Mononuclear cell (primary cell): Measurements from ENCODE around the gene SHANK1. TPM values are rescaled to one million over a fixed set of nuclear protein-coding genes. Genes with fewer than 3 reads are reported as not detected.

Experiments
- H3K27me3 ChIP-seq: 2 replicates; pipeline ENCODE4 v1.6.0; 2011; ENCODE audit warnings: low read length, control low read depth; ENCODE audit not compliant: insufficient read depth
- H3K4me1 ChIP-seq: 2 replicates; pipeline ENCODE4 v1.5.1; 2011; ENCODE audit warnings: mild to moderate bottlenecking, low read length, control low read depth; ENCODE audit not compliant: insufficient read depth
- H3K4me3 ChIP-seq: 2 replicates; pipeline ENCODE4 v1.5.1; 2011; ENCODE audit warnings: mild to moderate bottlenecking, low read length, moderate library complexity
- H3K9me3 ChIP-seq: 2 replicates; pipeline ENCODE4 v1.5.1; 2011; ENCODE audit warnings: low read depth, mild to moderate bottlenecking, control low read depth, low read length
- total RNA-seq: library from RNA; depleted of rRNA; stranded (reverse); fragments of >200 nt; gene quantifications from one replicate; pipeline ENCODE4 v1.2.3, GENCODE V29; 2012

SHANK1 gene
- total RNA-seq, 1 donor = 0.21 TPM

DNA sequence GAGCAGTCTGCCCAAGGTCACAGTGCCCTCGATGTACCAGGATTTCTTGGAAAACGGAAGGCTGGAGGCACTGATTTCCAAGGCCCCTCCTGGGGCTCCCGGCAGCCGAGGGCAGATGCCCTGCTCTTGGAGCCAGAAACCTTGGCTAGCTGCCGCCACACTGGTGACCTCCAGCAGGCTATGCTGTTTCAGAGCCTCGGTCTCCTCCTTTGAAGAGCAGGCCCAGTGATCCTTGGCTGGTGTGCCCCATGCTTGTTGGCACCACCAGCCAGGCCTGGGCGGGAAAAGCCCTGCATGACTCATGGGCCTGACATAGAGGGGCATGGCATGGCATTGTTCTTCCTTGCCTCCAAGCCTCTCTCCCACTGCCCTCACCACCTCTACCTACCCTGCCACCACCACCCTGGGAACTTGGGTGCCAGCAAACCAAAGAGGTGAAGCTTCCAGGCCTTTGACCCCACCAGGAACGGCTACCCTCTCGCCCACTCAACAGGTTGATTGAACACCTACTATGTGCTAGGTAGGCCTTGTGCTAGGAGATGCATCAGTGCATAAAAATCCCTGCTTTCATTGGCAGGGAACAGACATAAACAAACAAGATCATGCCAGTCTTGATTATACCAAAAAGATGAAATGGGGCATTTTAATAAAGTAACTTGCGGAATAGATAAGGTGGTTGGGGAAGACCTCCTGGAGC lies 2.0 kb upstream of the SHANK1 start:
- Histone ChIP-seq H3K27me3 (peaks cover 8% of the 10 kb centered on the region), H3K9me3 (no peaks in the 10 kb centered on the region), H3K4me3 (no peak overlapping the region), H3K4me1 (peaks cover 30% of the 10 kb centered on the region)

DNA sequence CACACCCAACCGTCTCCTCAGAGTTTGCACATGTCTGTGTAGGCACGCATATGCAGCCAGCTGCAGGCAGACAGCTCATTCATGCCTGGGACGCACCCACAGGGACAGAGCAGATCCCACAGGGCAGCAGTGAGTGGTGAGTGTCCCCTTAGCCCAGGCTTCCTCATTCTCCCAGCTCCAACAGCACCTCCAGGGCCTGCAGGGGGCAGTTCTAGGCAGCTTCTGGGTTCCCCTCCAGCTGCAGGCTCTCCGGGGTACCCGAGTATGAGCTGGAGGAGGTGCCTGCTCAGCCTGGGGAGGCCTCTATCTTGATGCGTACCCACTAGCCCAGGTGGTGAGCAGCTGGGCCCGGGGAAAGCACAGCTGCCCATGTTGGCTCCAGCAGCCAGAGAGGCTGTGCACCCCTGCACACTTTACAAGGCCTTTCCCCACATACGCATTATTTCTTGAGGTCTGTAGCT lies 1.3 kb upstream of the SHANK1 start:
- H3K27me3 ChIP-seq = peaks cover 8% of the 10 kb centered on the region
- H3K9me3 ChIP-seq = no peaks in the 10 kb centered on the region
- H3K4me3 ChIP-seq = no peak overlapping the region
- peaks cover 27% of the 10 kb centered on the region for H3K4me1 ChIP-seq

DNA sequence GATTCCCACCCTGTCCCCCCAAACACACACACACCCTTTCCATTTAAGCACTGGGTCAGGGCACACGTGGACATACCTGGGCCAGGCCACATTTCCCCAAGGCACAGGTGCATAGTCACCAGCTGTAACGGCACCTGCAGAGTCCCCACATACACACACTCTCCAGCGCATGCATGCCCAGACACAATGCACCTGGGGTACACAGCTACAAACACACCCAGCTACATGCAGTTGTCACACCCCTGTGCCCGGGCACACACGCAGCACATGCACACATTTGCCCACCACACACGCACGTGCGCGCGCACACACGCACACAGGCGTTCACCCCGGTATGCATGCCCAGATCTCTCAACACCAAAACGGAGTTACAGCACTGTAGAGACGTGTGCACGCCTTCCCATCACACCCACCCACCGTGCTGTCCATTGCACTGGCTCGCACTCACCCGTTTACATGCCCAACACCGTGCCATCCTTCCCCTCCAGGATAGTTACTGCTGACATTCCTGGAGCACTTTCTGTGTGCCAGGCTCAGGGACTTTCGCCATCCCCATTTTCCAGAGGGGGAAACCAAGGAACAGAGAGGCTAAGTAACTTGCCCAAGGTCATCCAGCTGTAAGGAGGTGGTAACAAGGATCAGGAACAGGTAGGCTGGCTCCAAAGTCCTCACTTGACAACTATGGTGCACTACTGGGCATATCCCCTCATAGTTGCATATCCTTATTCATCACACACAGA lies 749 bp upstream of the SHANK1 start:
- peaks cover 8% of the 10 kb centered on the region for H3K27me3 ChIP-seq

DNA sequence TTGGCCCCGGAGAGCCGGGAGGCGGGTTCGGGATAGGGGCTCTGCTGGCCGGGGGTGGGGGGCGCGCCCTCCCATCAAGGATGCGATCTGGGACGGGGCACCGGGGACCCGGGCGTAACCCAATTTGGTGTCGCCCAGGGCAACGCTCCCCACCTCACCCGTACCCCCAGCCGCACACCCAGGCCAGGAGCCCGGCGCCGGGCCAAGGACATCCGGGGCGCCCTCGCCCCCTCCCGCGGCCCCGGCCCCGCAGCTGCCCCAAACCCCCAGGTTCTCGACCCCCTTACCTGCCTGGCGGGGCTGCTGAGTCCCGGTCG lies 525 bp downstream of the SHANK1 start:
- Histone ChIP-seq H3K9me3 (no peaks in the 10 kb centered on the region), H3K27me3 (peaks cover 8% of the 10 kb centered on the region), H3K4me1 (peaks cover 9% of the 10 kb centered on the region), H3K4me3 (no peak overlapping the region)

More for the DNA sequence above, 749 bp upstream of the SHANK1 start:
- H3K9me3 ChIP-seq = no peaks in the 10 kb centered on the region
- H3K4me3 ChIP-seq = no peak overlapping the region
- peaks cover 21% of the 10 kb centered on the region for H3K4me1 ChIP-seq

DNA sequence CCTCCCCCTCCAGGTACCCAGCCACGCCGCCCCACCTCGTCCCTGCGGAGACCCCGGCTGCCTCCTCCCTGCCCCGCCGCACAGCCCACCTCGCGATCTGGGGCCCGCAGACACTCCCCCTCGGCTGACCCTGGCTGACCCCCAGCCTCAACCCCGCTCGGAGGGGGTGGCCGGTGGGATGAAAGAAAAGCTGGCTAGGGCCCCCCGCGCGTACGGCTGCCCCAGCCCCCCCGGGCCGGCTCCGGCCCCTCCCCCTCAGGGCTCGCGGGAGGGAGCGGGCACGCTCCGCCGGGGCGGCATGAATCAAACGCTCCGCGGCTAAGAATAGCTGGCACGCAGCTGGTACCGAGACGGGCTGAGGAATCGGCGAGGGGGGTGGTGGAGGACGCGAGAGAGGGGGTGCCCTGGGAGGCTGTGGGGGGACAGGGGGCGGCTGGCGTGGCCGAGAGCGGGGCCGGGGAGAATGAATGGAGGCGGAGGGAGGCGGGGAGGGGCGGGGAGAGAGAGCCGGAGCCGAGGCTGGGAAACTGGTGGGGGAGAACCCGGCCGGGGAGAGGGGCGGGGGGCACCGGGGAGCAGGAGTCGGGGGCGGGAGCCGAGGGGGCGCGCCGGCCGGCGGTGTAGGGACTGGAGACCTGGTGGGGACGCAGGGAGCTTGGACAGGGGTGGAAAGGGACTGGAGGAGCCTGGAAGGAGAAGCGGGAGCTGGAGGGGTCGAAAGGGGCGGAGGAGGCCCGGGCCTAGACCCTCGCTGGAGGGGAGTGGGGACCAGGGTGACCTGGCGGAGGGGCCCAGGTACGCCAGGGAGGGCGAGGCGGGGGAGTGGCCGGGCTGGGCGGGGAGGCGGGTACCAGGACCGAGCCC lies 1.1 kb downstream of the SHANK1 start:
- no peak overlapping the region for H3K4me3 ChIP-seq

DNA sequence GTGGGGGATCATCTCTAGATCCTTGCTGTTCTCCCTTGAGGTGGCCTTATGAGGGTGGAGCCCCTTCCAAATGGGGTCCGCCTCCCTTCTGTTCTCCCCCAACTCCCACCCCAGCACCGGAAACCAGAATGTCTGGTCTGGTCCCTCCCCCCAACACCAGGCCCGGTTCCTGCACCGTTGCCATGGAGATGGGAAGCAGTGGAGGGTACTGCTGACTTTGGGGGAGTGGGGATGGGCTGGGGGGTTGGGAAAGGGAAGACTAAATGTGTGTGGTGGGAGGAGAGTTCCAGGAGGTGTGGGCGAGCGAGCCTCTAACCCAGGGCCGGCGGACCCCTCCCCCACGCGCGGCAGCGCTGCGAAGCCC lies 1.7 kb downstream of the SHANK1 start:
- peaks cover under 1% of the 10 kb centered on the region for H3K4me1 ChIP-seq
- H3K4me3 ChIP-seq = no peak overlapping the region
- H3K9me3 ChIP-seq = no peaks in the 10 kb centered on the region
- peaks cover 5% of the 10 kb centered on the region for H3K27me3 ChIP-seq

More for the DNA sequence above, 1.1 kb downstream of the SHANK1 start:
- Histone ChIP-seq H3K9me3 (no peaks in the 10 kb centered on the region), H3K27me3 (peaks cover 5% of the 10 kb centered on the region), H3K4me1 (peaks cover 3% of the 10 kb centered on the region)

DNA sequence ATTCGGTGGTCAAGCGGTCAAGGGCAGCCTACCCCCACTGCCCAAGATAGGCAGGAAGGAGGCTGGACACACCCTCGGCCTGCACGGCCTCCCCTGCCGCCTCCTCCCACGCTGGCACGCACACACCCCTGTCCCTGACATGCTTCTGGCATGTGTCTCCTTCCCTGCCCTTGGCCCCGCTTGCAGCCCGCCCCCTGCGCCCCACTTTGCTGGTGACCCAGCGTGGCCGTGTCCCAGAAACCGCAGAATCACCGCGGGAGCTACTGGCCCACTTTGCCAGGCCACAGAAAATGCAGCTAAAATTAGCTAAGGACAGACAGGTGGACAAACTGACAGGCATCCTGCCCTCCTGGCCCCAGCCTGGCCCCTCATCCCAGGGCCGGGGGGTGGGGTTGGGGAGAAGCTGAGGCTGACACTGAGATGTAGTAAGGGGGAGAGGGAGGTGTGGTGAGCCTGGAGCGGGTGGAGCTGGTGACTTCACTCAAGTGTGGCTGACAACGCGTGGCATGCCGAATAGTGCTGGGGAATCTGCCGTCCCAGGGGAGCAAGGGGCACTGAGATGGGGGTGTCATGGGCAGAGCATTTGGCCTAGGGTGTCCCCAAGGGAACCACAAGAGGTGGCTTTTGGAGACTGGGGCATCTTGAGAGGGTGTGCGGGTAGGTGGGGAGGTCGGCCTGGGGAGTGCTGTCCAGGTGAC lies 2.4 kb downstream of the SHANK1 start:
- Histone ChIP-seq H3K27me3 (peaks cover 5% of the 10 kb centered on the region), H3K4me3 (no peak overlapping the region), H3K9me3 (no peaks in the 10 kb centered on the region), H3K4me1 (peaks cover 3% of the 10 kb centered on the region)

DNA sequence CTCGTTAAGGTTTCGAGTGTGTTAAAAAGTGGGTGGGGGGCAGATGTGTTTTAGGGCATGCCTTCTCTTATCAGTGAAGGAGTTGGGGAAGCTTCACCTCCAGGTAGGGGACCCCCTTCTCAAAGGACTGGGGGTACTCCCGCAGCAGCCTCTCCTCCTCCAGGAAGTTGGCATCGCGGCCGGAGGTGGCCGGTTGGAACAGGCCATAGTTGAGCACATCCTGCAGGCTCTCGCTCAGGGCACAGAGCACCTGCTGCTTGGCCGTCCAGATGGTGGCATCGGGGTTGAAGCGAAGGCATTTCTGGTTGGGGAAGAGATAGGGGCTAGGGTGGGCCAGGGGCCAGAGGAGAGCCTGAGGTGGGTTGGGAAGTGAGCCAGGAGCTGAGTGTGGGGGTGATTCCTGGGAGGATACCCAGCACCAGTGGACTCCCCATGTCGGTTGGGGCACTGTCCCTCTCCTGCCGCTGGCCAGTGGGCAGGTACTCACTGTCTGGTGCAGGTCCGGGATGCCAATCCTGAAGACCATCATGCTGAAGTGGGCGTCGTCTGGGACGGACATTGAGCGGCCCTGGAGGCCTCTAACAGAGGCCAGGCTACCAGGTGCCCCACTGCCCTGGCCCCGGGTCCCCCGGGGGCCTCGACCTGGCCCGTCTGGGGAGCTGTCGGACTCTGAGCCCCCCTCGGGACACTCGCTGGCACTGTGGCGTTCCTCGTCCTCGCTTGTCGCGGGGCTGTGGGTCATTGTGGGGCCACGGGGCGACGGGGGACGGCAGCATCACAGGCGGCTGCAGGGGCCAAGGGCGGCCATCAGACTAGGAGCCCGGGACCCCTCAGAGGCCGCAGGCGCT lies 3.2 kb downstream of the SHANK1 start:
- H3K27me3 ChIP-seq = peaks cover 5% of the 10 kb centered on the region

DNA sequence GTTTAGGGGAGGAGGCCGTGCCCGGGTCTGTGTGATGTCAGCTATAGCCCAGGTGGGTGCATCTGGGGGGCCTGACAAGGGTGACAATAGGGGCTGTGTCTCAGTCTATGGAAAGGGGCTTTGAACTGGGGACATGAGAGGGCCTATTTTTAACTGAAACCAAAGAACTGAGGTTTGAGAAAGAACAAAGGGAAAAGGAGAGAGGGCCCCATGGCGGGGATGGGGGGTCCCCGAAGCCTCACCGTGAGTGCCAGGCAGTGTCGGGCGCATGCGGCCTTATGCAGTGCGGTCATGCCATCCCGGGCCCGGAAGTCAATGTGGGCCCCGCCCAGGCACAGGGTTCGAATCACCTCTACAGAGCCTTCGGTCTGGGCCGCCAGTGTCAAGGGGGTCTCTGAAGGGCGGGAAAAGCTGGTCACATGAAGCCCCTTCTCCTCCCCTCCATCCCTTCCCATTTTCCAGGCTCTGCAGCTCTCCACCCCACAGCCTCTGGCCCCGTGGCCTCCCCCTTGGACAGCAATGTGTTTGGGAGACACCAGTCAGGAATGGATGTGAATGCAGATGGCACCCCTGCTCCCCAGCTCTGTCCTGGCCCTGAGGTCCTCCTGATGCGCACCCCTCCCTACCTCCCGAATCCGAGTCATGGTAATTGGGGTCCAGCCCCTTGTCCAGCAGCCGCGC lies 5.9 kb downstream of the SHANK1 start:
- Histone ChIP-seq H3K27me3 (peaks cover 3% of the 10 kb centered on the region), H3K9me3 (no peaks in the 10 kb centered on the region), H3K4me1 (peaks cover 3% of the 10 kb centered on the region), H3K4me3 (no peak overlapping the region)

More for the DNA sequence above, 3.2 kb downstream of the SHANK1 start:
- Histone ChIP-seq H3K9me3 (no peaks in the 10 kb centered on the region), H3K4me3 (no peak overlapping the region), H3K4me1 (peaks cover 3% of the 10 kb centered on the region)

DNA sequence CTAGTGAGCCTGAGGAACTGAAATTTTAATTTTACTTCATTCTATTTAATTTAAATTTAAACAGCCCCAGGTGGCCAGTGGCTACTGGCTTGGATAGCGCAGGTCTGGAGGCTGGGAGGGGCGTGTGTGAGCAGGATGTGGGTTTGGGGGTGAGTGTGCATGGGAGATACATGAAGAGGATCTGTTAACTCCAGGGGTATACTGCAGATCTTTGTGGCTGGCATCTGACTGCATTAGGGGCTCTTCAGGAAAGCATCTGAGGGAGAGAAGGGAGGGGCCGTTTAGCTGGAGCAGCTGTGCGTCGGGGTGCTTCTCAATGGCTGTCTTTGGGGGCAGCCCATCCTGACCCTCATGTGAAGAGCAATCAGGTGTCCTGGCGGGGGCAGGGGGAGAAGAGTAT lies 6.8 kb downstream of the SHANK1 start:
- peaks cover 2% of the 10 kb centered on the region for H3K27me3 ChIP-seq
- no peak overlapping the region for H3K4me3 ChIP-seq
- no peaks in the 10 kb centered on the region for H3K9me3 ChIP-seq
- peaks cover 3% of the 10 kb centered on the region for H3K4me1 ChIP-seq

DNA sequence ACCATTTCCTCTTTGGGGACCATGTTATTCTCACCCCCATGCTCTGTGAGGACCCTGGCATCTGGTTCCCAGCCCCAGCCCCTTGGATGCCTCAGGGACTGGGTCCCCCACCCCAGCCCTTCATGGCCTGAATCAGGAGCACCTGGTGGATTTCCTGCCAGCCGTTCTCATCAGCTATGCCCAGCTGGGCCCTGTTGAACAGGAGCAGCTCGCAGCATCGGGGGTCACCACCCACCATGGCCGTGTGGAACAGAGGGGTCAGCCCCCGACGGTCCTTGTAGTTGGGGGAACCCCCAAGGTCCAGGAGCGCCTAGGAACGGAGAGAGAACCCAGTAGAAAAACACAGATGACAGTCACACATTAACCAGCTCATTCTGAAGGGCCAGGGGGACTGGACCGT lies 7.8 kb downstream of the SHANK1 start:
- H3K27me3 ChIP-seq = no peaks in the 10 kb centered on the region
- peaks cover 3% of the 10 kb centered on the region for H3K4me1 ChIP-seq
- H3K4me3 ChIP-seq = no peak overlapping the region
- H3K9me3 ChIP-seq = no peaks in the 10 kb centered on the region

DNA sequence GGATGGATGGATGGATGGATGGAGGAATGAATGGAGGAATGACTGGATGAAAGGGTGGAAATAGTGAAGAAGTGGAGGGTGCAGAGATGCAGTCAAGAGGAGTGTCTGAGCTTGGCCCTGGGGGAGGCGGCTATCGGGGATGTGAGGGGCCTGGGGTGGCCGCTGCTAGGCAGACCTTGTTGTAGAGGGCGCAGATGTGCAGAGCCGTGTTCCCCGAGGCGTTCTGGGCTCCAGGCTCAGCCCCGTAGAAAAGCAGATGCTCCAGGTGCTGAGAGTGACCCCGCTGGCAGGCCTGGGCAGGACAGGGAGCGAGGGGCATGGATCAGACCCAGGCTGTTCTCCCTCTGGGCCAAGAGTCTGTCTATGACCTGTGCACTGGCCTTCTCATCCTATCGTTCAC lies 8.4 kb downstream of the SHANK1 start:
- Histone ChIP-seq H3K9me3 (no peaks in the 10 kb centered on the region), H3K27me3 (no peaks in the 10 kb centered on the region), H3K4me1 (peaks cover 3% of the 10 kb centered on the region), H3K4me3 (no peak overlapping the region)

DNA sequence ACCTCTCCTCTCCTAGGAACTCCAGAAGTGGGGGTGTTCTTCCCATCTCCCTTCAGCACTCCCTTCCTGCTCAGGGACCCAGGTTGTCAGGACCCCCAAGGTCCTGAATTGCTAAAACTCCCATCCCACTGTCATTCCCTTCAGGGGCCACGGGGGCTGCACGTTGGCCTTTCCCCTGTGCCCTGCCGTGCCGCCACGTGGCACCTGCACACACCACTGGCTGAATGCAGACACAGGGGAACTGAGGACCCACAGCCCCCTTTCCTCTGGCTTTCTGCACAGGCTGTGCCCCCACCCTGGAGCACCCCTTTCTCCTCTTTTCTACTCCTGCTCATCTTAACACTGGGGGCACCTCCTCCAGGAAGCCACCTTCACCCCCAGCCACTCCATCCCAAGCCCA lies 9.0 kb downstream of the SHANK1 start:
- Histone ChIP-seq H3K4me1 (peaks cover 3% of the 10 kb centered on the region), H3K4me3 (no peak overlapping the region), H3K9me3 (no peaks in the 10 kb centered on the region), H3K27me3 (no peaks in the 10 kb centered on the region)

DNA sequence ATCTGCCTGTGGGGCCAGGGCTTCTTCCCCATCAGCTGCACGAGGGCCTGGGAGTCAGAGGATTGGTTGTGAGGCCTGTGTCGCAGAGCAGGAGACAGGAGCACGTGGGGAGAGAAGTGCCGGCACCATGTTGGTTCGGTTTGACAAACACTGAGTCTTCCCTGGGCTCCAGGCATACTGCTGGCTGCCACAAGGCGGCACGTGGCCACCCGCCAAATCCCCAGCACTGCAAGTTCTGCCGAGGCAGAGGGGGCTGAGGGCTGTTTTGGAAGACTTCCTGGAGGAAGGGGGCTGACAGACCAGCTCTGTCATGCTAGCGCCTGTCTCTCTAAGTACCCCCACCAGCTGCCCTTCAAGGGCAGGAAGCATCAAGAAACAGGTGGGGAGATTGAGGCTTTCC lies 9.5 kb downstream of the SHANK1 start:
- Histone ChIP-seq H3K27me3 (no peaks in the 10 kb centered on the region), H3K4me3 (no peak overlapping the region), H3K9me3 (no peaks in the 10 kb centered on the region), H3K4me1 (peaks cover 3% of the 10 kb centered on the region)
